K562 (cell line): ENCODE results near the gene POLR1H. TPM values are rescaled to one million over a fixed set of nuclear protein-coding genes. Genes with fewer than 3 reads are reported as not detected.

ENCODE experiments used
- ATF7 ChIP-seq: fragments of 450-650 bp; IDR thresholded peaks from 2 replicates; pipeline ENCODE4 v1.7.1; 2014; ENCODE audit warnings: mild to moderate bottlenecking, moderate library complexity
- EWSR1 ChIP-seq: fragments of 450-650 bp; IDR thresholded peaks from 2 replicates; pipeline ENCODE4 v1.6.1; 2018; ENCODE audit warnings: borderline replicate concordance, mild to moderate bottlenecking, low read depth, moderate library complexity; ENCODE audit not compliant: partially characterized antibody
- GATA2 ChIP-seq: sonication (generic); formaldehyde crosslinking; IDR thresholded peaks from 2 replicates; pipeline ENCODE4 v1.4.0; 2020; ENCODE audit warnings: mild to moderate bottlenecking, missing genetic modification reagents
- HSF4 ChIP-seq: fragments of 250-450 bp; sonication (Bioruptor Pico); IDR thresholded peaks from 2 replicates; pipeline ENCODE4 v2.1.2; 2022; ENCODE audit warnings: mild to moderate bottlenecking, moderate library complexity, borderline replicate concordance
- JUNB ChIP-seq: fragments of 450-650 bp; formaldehyde crosslinking; conservative IDR thresholded peaks from 2 replicates; pipeline ENCODE4 v1.4.0; 2020; ENCODE audit warnings: mild to moderate bottlenecking
- KAT2B ChIP-seq: IDR thresholded peaks from one replicate; pipeline ENCODE4 v1.6.1; 2012; ENCODE audit warnings: low read depth, mild to moderate bottlenecking, control low read depth, inconsistent platforms, low read length, moderate library complexity
- KLF6 ChIP-seq: fragments of 250-450 bp; sonication (Bioruptor Pico); IDR thresholded peaks from 2 replicates; pipeline ENCODE4 v1.4.0; 2020; ENCODE audit warnings: mild to moderate bottlenecking, moderate library complexity, borderline replicate concordance
- MCM5 ChIP-seq: fragments of 450-650 bp; IDR thresholded peaks from 2 replicates; pipeline ENCODE4 v1.6.1; 2016; ENCODE audit warnings: low read depth
- NR3C1 ChIP-seq: sonication (generic); formaldehyde crosslinking; IDR thresholded peaks from 2 replicates; pipeline ENCODE4 v1.8.1; 2022; ENCODE audit warnings: missing genetic modification reagents
- RBM17 ChIP-seq: fragments of 200-400 bp; formaldehyde crosslinking; IDR thresholded peaks from 2 replicates; pipeline ENCODE4 v1.6.1; 2017; ENCODE audit warnings: low read depth, mild to moderate bottlenecking, low read length, borderline replicate concordance
- SMAD3 ChIP-seq: fragments of 450-650 bp; formaldehyde crosslinking; conservative IDR thresholded peaks from 2 replicates; pipeline ENCODE4 v1.4.0; 2020; ENCODE audit warnings: mild to moderate bottlenecking
- polyA plus RNA-seq, 8 experiments: library from polyadenylated mRNA; depleted of rRNA in 4 of 8; stranded (reverse) in 5 of 8; unstranded in 3 of 8; fragments of >200 nt; fragmentation: Nextera tagmentation in 2 of 8; fragmentation: Illumina TruSeq in 1 of 8; extraction: Ambion mirVana in 2 of 8; extraction: Trizol in 1 of 8; gene quantifications; 2 replicates each; pipeline versions ENCODE4 v1.2.1 to v1.2.3, GENCODE V29; 2011 to 2014; ENCODE audit warnings: inconsistent platforms in 1 of 8, missing spikeins in 1 of 8
- total RNA-seq, 7 experiments: library from RNA; depleted of rRNA in 6 of 7; stranded (reverse); fragments of >200 nt in 6 of 7; fragmentation: Illumina TruSeq in 2 of 7; extraction: Trizol in 2 of 7; gene quantifications; 2 replicates each; pipeline versions ENCODE4 v1.2.1 to v1.2.3, GENCODE V29; 2011 to 2021; ENCODE audit warnings: low replicate concordance in 1 of 7
- TF ChIP-seq, protein P1 (sequence below): fragments of 450-650 bp; IDR thresholded peaks from 2 replicates; pipeline ENCODE4 v1.6.1; 2014; ENCODE audit warnings: low read depth, mild to moderate bottlenecking, moderate library complexity, borderline replicate concordance
- TF ChIP-seq, protein P2 (sequence below): sonication (generic); formaldehyde crosslinking; IDR thresholded peaks from 2 replicates; pipeline ENCODE4 v1.8.1; 2023; ENCODE audit warnings: missing genetic modification reagents, mild to moderate bottlenecking, borderline replicate concordance
- TF ChIP-seq, protein P3 (sequence below): sonication (generic); formaldehyde crosslinking; IDR thresholded peaks from 2 replicates; pipeline ENCODE4 v1.4.0; 2020; ENCODE audit warnings: mild to moderate bottlenecking, missing genetic modification reagents
- TF ChIP-seq, protein P4 (sequence below): fragments of 450-650 bp; formaldehyde crosslinking; conservative IDR thresholded peaks from 2 replicates; pipeline ENCODE4 v1.4.0; 2022; ENCODE audit warnings: mild to moderate bottlenecking, missing genetic modification characterization
- TF ChIP-seq, protein P5 (sequence below): sonication (generic); formaldehyde crosslinking; IDR thresholded peaks from 2 replicates; pipeline ENCODE4 v1.8.1; 2023; ENCODE audit warnings: mild to moderate bottlenecking, missing genetic modification reagents

The POLR1H gene
- total and polyA plus RNA-seq, 9 of the 15 experiments (the other 6 are each of a cell fraction or from before 2014, with no cell fraction given): 92.2 to 333 (median 143) TPM

DNA sequence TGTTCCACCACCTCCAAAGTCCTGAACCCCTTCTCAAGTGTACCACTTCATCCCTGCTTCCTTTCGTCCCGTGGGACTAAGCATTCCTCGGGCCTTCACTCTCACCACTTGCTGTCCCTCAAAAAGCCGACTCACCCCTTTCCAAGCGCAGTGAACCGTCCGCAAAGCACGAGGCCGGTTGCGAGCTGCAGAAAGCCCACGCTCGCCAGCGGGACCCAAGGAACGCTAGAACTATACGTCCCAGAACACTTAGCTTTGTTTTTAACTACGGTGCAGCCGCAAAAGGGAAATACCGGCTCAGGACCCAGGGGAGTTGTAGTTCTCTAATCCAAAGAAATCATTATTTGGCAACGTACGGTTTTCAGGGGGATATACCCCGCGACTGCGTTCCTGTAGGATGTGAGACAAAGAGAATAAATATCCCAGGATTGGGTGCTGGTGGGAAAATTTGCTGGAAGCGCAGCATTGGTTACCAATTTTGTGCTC, 416 bp upstream of the POLR1H start (continued):
- TF ChIP-seq KAT2B (no peak), JUNB (CRISPR knock-in tag) (no peak), GATA2 (no peak), HSF4 (CRISPR knock-in tag) (no peak), RBM17 (no peak), SMAD3 (no peak), MCM5 (no peak), KLF6 (CRISPR knock-in tag) (no peak), EWSR1 (no peak), NR3C1 (CRISPR knock-in tag) (no peak), ATF7 (no peak)
- TF ChIP-seq, protein P1, sequence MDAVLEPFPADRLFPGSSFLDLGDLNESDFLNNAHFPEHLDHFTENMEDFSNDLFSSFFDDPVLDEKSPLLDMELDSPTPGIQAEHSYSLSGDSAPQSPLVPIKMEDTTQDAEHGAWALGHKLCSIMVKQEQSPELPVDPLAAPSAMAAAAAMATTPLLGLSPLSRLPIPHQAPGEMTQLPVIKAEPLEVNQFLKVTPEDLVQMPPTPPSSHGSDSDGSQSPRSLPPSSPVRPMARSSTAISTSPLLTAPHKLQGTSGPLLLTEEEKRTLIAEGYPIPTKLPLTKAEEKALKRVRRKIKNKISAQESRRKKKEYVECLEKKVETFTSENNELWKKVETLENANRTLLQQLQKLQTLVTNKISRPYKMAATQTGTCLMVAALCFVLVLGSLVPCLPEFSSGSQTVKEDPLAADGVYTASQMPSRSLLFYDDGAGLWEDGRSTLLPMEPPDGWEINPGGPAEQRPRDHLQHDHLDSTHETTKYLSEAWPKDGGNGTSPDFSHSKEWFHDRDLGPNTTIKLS: no peak
- TF ChIP-seq, protein P2, sequence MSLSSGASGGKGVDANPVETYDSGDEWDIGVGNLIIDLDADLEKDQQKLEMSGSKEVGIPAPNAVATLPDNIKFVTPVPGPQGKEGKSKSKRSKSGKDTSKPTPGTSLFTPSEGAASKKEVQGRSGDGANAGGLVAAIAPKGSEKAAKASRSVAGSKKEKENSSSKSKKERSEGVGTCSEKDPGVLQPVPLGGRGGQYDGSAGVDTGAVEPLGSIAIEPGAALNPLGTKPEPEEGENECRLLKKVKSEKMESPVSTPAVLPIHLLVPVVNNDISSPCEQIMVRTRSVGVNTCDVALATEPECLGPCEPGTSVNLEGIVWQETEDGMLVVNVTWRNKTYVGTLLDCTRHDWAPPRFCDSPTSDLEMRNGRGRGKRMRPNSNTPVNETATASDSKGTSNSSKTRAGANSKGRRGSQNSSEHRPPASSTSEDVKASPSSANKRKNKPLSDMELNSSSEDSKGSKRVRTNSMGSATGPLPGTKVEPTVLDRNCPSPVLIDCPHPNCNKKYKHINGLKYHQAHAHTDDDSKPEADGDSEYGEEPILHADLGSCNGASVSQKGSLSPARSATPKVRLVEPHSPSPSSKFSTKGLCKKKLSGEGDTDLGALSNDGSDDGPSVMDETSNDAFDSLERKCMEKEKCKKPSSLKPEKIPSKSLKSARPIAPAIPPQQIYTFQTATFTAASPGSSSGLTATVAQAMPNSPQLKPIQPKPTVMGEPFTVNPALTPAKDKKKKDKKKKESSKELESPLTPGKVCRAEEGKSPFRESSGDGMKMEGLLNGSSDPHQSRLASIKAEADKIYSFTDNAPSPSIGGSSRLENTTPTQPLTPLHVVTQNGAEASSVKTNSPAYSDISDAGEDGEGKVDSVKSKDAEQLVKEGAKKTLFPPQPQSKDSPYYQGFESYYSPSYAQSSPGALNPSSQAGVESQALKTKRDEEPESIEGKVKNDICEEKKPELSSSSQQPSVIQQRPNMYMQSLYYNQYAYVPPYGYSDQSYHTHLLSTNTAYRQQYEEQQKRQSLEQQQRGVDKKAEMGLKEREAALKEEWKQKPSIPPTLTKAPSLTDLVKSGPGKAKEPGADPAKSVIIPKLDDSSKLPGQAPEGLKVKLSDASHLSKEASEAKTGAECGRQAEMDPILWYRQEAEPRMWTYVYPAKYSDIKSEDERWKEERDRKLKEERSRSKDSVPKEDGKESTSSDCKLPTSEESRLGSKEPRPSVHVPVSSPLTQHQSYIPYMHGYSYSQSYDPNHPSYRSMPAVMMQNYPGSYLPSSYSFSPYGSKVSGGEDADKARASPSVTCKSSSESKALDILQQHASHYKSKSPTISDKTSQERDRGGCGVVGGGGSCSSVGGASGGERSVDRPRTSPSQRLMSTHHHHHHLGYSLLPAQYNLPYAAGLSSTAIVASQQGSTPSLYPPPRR (CRISPR knock-in tag): no peak
- TF ChIP-seq, protein P3, sequence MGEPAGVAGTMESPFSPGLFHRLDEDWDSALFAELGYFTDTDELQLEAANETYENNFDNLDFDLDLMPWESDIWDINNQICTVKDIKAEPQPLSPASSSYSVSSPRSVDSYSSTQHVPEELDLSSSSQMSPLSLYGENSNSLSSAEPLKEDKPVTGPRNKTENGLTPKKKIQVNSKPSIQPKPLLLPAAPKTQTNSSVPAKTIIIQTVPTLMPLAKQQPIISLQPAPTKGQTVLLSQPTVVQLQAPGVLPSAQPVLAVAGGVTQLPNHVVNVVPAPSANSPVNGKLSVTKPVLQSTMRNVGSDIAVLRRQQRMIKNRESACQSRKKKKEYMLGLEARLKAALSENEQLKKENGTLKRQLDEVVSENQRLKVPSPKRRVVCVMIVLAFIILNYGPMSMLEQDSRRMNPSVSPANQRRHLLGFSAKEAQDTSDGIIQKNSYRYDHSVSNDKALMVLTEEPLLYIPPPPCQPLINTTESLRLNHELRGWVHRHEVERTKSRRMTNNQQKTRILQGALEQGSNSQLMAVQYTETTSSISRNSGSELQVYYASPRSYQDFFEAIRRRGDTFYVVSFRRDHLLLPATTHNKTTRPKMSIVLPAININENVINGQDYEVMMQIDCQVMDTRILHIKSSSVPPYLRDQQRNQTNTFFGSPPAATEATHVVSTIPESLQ (CRISPR knock-in tag): 0 out of 2 replicates have a peak, but pooled peaks have one; percentile 17
- TF ChIP-seq, protein P4, sequence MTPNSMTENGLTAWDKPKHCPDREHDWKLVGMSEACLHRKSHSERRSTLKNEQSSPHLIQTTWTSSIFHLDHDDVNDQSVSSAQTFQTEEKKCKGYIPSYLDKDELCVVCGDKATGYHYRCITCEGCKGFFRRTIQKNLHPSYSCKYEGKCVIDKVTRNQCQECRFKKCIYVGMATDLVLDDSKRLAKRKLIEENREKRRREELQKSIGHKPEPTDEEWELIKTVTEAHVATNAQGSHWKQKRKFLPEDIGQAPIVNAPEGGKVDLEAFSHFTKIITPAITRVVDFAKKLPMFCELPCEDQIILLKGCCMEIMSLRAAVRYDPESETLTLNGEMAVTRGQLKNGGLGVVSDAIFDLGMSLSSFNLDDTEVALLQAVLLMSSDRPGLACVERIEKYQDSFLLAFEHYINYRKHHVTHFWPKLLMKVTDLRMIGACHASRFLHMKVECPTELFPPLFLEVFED (CRISPR knock-in tag): no peak; the same call in 1 of the 2 replicates
- TF ChIP-seq, protein P5, sequence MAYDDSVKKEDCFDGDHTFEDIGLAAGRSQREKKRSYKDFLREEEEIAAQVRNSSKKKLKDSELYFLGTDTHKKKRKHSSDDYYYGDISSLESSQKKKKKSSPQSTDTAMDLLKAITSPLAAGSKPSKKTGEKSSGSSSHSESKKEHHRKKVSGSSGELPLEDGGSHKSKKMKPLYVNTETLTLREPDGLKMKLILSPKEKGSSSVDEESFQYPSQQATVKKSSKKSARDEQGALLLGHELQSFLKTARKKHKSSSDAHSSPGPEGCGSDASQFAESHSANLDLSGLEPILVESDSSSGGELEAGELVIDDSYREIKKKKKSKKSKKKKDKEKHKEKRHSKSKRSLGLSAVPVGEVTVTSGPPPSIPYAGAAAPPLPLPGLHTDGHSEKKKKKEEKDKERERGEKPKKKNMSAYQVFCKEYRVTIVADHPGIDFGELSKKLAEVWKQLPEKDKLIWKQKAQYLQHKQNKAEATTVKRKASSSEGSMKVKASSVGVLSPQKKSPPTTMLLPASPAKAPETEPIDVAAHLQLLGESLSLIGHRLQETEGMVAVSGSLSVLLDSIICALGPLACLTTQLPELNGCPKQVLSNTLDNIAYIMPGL (CRISPR knock-in tag): no peak
